ENCODE data around the gene MED9. TPM values are rescaled to one million over a fixed set of nuclear protein-coding genes. Genes with fewer than 3 reads are reported as not detected.

MED9 gene
- total RNA-seq, 4 donors from 2014 or later = 8.3 to 14.4 (median 11.4) TPM

GRCh38 chr17:17434477-17434876 lies 42.3 kb upstream of the MED9 start:
- DNase-seq (ENCODE audit: extremely low spot score) = no peak
- Histone ChIP-seq H3K27me3 (peaks cover 0 to 12% (median 0%) of the 10 kb centered on the region in 4 donors), H3K9me3 (no peaks in the 10 kb centered on the region), H3K36me3 (no peaks in the 10 kb centered on the region), H3K27ac (replicated peaks in 1 of 4) (no peak overlapping the region), H3K4me3 (no peak overlapping the region), H3K4me1 (no peaks in the 10 kb centered on the region)
- 71% methylated on average over 2 of the region's 2 CpGs for WGBS
- no peak for TF ChIP-seq EP300 (IDR thresholded peaks at IDR 0.05)
- TF ChIP-seq POLR2A (IDR thresholded peaks at IDR 0.05; ENCODE audit: low read depth) = no peak
- TF ChIP-seq CTCF (IDR thresholded peaks at IDR 0.05) = no peak
- no peak for TF ChIP-seq POLR2AphosphoS5 (IDR thresholded peaks at IDR 0.05)
- intact Hi-C loops (cut with DNase I) = no loop called here

- TF ChIP-seq EP300 (IDR thresholded peaks at IDR 0.05) (no peak), POLR2AphosphoS5 (IDR thresholded peaks at IDR 0.05) (no peak), CTCF (IDR thresholded peaks at IDR 0.05) (no peak), POLR2A (IDR thresholded peaks at IDR 0.05; ENCODE audit: low read depth) (no peak)
- WGBS = 51% methylated on average over 4 of the region's 4 CpGs
- intact Hi-C loops (cut with DNase I) = no loop called here
- Histone ChIP-seq H3K27ac (replicated peaks in 1 of 4) (no peak overlapping the region), H3K4me3 (no peak overlapping the region), H3K4me1 (no peaks in the 10 kb centered on the region), H3K27me3 (peaks cover 0 to 9% (median 0%) of the 10 kb centered on the region in 4 donors), H3K9me3 (no peaks in the 10 kb centered on the region), H3K36me3 (no peaks in the 10 kb centered on the region)
- DNase-seq (ENCODE audit: extremely low spot score) = no peak
Observed at GRCh38 chr17:17435323-17435722, 41.5 kb upstream of the MED9 start.

GRCh38 chr17:17437461-17437860 lies 39.3 kb upstream of the MED9 start:
- peaks cover 0 to 9% (median 0%) of the 10 kb centered on the region in 4 donors for H3K27me3 ChIP-seq
- WGBS = 94% methylated on average over 8 of the region's 9 CpGs
- no peaks in the 10 kb centered on the region for H3K4me1 ChIP-seq
- H3K9me3 ChIP-seq = no peaks in the 10 kb centered on the region
- no peak overlapping the region for H3K27ac ChIP-seq (replicated peaks in 1 of 4)
- H3K36me3 ChIP-seq = no peaks in the 10 kb centered on the region
- H3K4me3 ChIP-seq = no peak overlapping the region
- DNase-seq (ENCODE audit: extremely low spot score) = no peak
- intact Hi-C loops (cut with DNase I) = no loop called here
- no peak for TF ChIP-seq POLR2A (IDR thresholded peaks at IDR 0.05; ENCODE audit: low read depth)
- TF ChIP-seq EP300 (IDR thresholded peaks at IDR 0.05) = no peak
- no peak for TF ChIP-seq CTCF (IDR thresholded peaks at IDR 0.05)
- no peak for TF ChIP-seq POLR2AphosphoS5 (IDR thresholded peaks at IDR 0.05)

GRCh38 chr17:17437893-17438292 lies 38.9 kb upstream of the MED9 start:
- no peaks in the 10 kb centered on the region for H3K9me3 ChIP-seq
- H3K4me3 ChIP-seq = no peak overlapping the region
- intact Hi-C loops (cut with DNase I) = no loop called here
- no peak for TF ChIP-seq POLR2A (IDR thresholded peaks at IDR 0.05; ENCODE audit: low read depth)
- no peak for TF ChIP-seq CTCF (IDR thresholded peaks at IDR 0.05)
- no peak for TF ChIP-seq POLR2AphosphoS5 (IDR thresholded peaks at IDR 0.05)
- TF ChIP-seq EP300 (IDR thresholded peaks at IDR 0.05) = no peak
- H3K36me3 ChIP-seq = no peaks in the 10 kb centered on the region
- H3K27me3 ChIP-seq = peaks cover 0 to 9% (median 0%) of the 10 kb centered on the region in 4 donors
- no peaks in the 10 kb centered on the region for H3K4me1 ChIP-seq
- DNase-seq (ENCODE audit: extremely low spot score) = no peak
- no peak overlapping the region for H3K27ac ChIP-seq (replicated peaks in 1 of 4)
- 91% methylated on average over 3 of the region's 3 CpGs for WGBS

Measured in esophagus muscularis mucosa (tissue), 4 donors.